Loucy (cell line): Measurements from ENCODE around the gene KDR.

Source experiments
- H2AFZ ChIP-seq: fragments of 200-600 bp; sonication (generic); 2 replicates; pipeline ENCODE4 v1.6.0; 2016; ENCODE audit warnings: antibody characterized with exemption, mild to moderate bottlenecking, low read length, moderate library complexity
- H3F3A ChIP-seq: fragments of 200-600 bp; 2 replicates; pipeline ENCODE4 v1.6.0; 2016; ENCODE audit warnings: antibody characterized with exemption, low read depth, mild to moderate bottlenecking
- H3K27me3 ChIP-seq: fragments of 200-600 bp; sonication (generic); 2 replicates; pipeline ENCODE4 v1.6.1; 2014; ENCODE audit warnings: low read length, mild to moderate bottlenecking; ENCODE audit not compliant: insufficient read depth, poor library complexity, severe bottlenecking
- H3K36me3 ChIP-seq: fragments of 200-600 bp; sonication (generic); 2 replicates; pipeline ENCODE4 v1.6.1; 2016; ENCODE audit warnings: low read length; ENCODE audit not compliant: insufficient read depth
- H3K4me1 ChIP-seq: fragments of 200-600 bp; sonication (generic); 2 replicates; pipeline ENCODE4 v1.5.1; 2014; ENCODE audit warnings: low read length, mild to moderate bottlenecking; ENCODE audit not compliant: insufficient read depth, poor library complexity, severe bottlenecking
- H3K4me2 ChIP-seq: fragments of 200-600 bp; sonication (generic); 2 replicates; pipeline ENCODE4 v1.6.0; 2014; ENCODE audit warnings: antibody characterized with exemption, low read length, low read depth, mild to moderate bottlenecking; ENCODE audit not compliant: poor library complexity, severe bottlenecking
- H3K4me3 ChIP-seq: fragments of 200-600 bp; sonication (generic); 2 replicates; pipeline ENCODE4 v1.5.1; 2014; ENCODE audit warnings: low read length, mild to moderate bottlenecking, mixed read lengths; ENCODE audit not compliant: poor library complexity, severe bottlenecking
- H3K79me2 ChIP-seq: fragments of 200-600 bp; sonication (generic); 2 replicates; pipeline ENCODE4 v1.6.1; 2014; ENCODE audit warnings: low read length; ENCODE audit not compliant: insufficient read depth
- H3K9ac ChIP-seq: fragments of 200-600 bp; sonication (generic); 2 replicates; pipeline ENCODE4 v1.6.0; 2014; ENCODE audit warnings: mild to moderate bottlenecking, low read depth, low read length, moderate library complexity; ENCODE audit not compliant: poor library complexity, severe bottlenecking
- H3K9me2 ChIP-seq: fragments of 200-600 bp; sonication (generic); replicated peaks from 2 replicates; pipeline ENCODE4 v1.6.1; 2016; ENCODE audit warnings: low read depth, low read length, mixed read lengths
- H3K9me3 ChIP-seq: fragments of 200-600 bp; sonication (generic); 2 replicates; pipeline ENCODE4 v1.6.1; 2014; ENCODE audit warnings: mild to moderate bottlenecking, antibody characterized with exemption, low read length, low read depth; ENCODE audit not compliant: insufficient read depth
- H4K20me1 ChIP-seq: fragments of 200-600 bp; sonication (generic); 2 replicates; pipeline ENCODE4 v1.6.0; 2014; ENCODE audit warnings: antibody characterized with exemption, low read length, mild to moderate bottlenecking; ENCODE audit not compliant: insufficient read depth, poor library complexity, severe bottlenecking
- CTCF ChIP-seq: fragments of 200-600 bp; sonication (generic); conservative IDR thresholded peaks from 2 replicates; pipeline ENCODE4 v1.5.1; 2014; ENCODE audit warnings: mild to moderate bottlenecking, antibody characterized with exemption, low read length
- EZH2phosphoT487 ChIP-seq: fragments of 200-600 bp; IDR thresholded peaks from 2 replicates; pipeline ENCODE4 v1.6.1; 2018; ENCODE audit warnings: antibody characterized with exemption, mild to moderate bottlenecking, moderate library complexity, borderline replicate concordance

KDR gene

GRCh38 chr4:55123791-55124190, 1.6 kb downstream of the KDR start:
- Histone ChIP-seq H3K36me3 (no peaks in the 10 kb centered on the region), H3K9me3 (no peaks in the 10 kb centered on the region), H3K4me1 (no peaks in the 10 kb centered on the region), H3F3A (no peaks in the 10 kb centered on the region), H3K79me2 (no peaks in the 10 kb centered on the region), H3K27me3 (no peaks in the 10 kb centered on the region), H3K9ac (no peak overlapping the region), H3K4me3 (no peak overlapping the region), H3K9me2 (no peaks in the 10 kb centered on the region), H2AFZ (no peak overlapping the region), H4K20me1 (no peaks in the 10 kb centered on the region), H3K4me2 (no peak overlapping the region)
- TF ChIP-seq EZH2phosphoT487 = no peak
- TF ChIP-seq CTCF = no peak

- TF ChIP-seq CTCF (no peak), EZH2phosphoT487 (no peak)
- H3K36me3 ChIP-seq = no peaks in the 10 kb centered on the region
- no peaks in the 10 kb centered on the region for H3K27me3 ChIP-seq
Measured at GRCh38 chr4:55122235-55122634, 3.2 kb downstream of the KDR start.

GRCh38 chr4:55121246-55121645, 4.1 kb downstream of the KDR start:
- Histone ChIP-seq H3K9me2 (no peaks in the 10 kb centered on the region), H3K4me1 (peaks cover 3% of the 10 kb centered on the region), H3K27me3 (no peaks in the 10 kb centered on the region), H3K36me3 (no peaks in the 10 kb centered on the region), H3K4me2 (no peak overlapping the region), H3K9ac (no peak overlapping the region), H3K79me2 (no peaks in the 10 kb centered on the region), H3K4me3 (no peak overlapping the region), H4K20me1 (no peaks in the 10 kb centered on the region), H3F3A (no peaks in the 10 kb centered on the region), H3K9me3 (no peaks in the 10 kb centered on the region), H2AFZ (no peak overlapping the region)
- TF ChIP-seq EZH2phosphoT487 (no peak), CTCF (no peak)

More at GRCh38 chr4:55122235-55122634, 3.2 kb downstream of the KDR start:
- Histone ChIP-seq H4K20me1 (no peaks in the 10 kb centered on the region), H3K9me3 (no peaks in the 10 kb centered on the region), H2AFZ (no peak overlapping the region), H3K9ac (no peak overlapping the region), H3F3A (no peaks in the 10 kb centered on the region), H3K4me3 (no peak overlapping the region), H3K79me2 (no peaks in the 10 kb centered on the region), H3K9me2 (no peaks in the 10 kb centered on the region), H3K4me1 (no peaks in the 10 kb centered on the region), H3K4me2 (no peak overlapping the region)
